ENCODE data around the gene ARHGAP24.

DNA sequence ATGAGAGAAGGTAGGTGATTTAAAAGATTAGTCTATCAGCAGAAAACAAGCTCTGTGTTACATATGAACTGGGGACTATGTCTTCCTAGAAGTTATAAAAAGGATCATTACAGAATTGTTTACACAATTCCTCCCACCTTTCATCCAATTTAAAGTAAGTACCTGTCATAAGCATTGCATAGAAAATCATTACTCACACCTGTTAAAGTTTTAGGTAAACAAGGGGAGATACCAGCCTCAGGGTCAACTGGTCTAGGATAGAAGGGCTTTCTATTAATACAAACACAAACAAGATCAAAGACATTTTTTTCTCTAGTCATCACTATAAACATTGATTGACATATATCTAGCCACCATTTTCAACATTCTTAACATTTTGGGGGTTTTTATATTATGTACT, 333.9 kb downstream of the ARHGAP24 start:
- TF ChIP-seq, protein P1, sequence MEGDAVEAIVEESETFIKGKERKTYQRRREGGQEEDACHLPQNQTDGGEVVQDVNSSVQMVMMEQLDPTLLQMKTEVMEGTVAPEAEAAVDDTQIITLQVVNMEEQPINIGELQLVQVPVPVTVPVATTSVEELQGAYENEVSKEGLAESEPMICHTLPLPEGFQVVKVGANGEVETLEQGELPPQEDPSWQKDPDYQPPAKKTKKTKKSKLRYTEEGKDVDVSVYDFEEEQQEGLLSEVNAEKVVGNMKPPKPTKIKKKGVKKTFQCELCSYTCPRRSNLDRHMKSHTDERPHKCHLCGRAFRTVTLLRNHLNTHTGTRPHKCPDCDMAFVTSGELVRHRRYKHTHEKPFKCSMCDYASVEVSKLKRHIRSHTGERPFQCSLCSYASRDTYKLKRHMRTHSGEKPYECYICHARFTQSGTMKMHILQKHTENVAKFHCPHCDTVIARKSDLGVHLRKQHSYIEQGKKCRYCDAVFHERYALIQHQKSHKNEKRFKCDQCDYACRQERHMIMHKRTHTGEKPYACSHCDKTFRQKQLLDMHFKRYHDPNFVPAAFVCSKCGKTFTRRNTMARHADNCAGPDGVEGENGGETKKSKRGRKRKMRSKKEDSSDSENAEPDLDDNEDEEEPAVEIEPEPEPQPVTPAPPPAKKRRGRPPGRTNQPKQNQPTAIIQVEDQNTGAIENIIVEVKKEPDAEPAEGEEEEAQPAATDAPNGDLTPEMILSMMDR (IDR thresholded peaks at IDR 0.05), result no peak
- no peak for TF ChIP-seq POLR2A (IDR thresholded peaks at IDR 0.05)

Data from esophagus squamous epithelium (tissue), 4 donors.